ENCODE measurements around the gene WDR62.

DNA sequence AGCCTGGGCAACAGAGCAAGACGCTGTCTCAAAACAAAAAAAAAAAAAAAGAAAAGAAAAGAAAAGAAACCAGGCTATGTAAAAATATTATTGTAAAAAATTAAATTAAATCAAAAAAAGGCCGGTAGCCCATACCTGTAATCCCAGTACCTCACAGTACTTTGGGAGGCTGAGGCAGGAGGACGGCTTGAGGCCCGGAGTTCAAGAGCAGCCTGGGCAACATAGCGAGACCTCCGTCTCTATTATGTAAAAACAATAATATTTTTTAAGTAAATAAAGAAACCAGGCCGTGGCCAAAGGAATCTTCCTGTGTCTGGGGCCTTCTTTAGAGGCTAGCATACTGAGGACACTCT is 84.4 kb downstream of the WDR62 start:
- TF ChIP-seq, protein P1, sequence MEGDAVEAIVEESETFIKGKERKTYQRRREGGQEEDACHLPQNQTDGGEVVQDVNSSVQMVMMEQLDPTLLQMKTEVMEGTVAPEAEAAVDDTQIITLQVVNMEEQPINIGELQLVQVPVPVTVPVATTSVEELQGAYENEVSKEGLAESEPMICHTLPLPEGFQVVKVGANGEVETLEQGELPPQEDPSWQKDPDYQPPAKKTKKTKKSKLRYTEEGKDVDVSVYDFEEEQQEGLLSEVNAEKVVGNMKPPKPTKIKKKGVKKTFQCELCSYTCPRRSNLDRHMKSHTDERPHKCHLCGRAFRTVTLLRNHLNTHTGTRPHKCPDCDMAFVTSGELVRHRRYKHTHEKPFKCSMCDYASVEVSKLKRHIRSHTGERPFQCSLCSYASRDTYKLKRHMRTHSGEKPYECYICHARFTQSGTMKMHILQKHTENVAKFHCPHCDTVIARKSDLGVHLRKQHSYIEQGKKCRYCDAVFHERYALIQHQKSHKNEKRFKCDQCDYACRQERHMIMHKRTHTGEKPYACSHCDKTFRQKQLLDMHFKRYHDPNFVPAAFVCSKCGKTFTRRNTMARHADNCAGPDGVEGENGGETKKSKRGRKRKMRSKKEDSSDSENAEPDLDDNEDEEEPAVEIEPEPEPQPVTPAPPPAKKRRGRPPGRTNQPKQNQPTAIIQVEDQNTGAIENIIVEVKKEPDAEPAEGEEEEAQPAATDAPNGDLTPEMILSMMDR (IDR thresholded peaks at IDR 0.05) = no peak
- TF ChIP-seq POLR2A (IDR thresholded peaks at IDR 0.05) = no peak
